PFSK-1 (cell line): Measurements from ENCODE around the gene PSMC3IP.
A peak's percentile ranks its signal among the peaks of the same experiment; 100 is the strongest.

Experiments
- FOXP2 ChIP-seq: optimal IDR thresholded peaks from 2 replicates; pipeline ENCODE3; 2011; ENCODE audit warnings: borderline replicate concordance, control low read depth, inconsistent platforms; ENCODE audit not compliant: insufficient read depth; ENCODE audit errors: extremely low read length, extremely low read depth
- POLR2AphosphoS5 ChIP-seq: IDR thresholded peaks from 2 replicates; pipeline ENCODE4 v1.6.1; 2012; ENCODE audit warnings: low read depth, mild to moderate bottlenecking, control low read depth, low read length, moderate library complexity
- REST ChIP-seq, 2 experiments: IDR thresholded peaks; 2 replicates each; pipeline versions ENCODE4 v1.6.1 to v1.8.0; 2011 to 2012; ENCODE audit warnings: low read depth in 2 of 2, low read length in 2 of 2, control low read depth in 1 of 2, inconsistent platforms in 1 of 2, mild to moderate bottlenecking in 1 of 2, moderate library complexity in 1 of 2; ENCODE audit not compliant: insufficient read depth in 1 of 2
- SIN3A ChIP-seq: IDR thresholded peaks from 2 replicates; pipeline ENCODE4 v1.6.1; 2012; ENCODE audit warnings: mild to moderate bottlenecking, low read length, moderate library complexity, borderline replicate concordance; ENCODE audit not compliant: insufficient read depth
- TAF1 ChIP-seq: IDR thresholded peaks from 2 replicates; pipeline ENCODE4 v1.6.1; 2012; ENCODE audit warnings: low read length, control low read depth, borderline replicate concordance; ENCODE audit not compliant: insufficient read depth

PSMC3IP gene

GRCh38 chr17:42535155-42536047 lies 42.1 kb downstream of the PSMC3IP start:
- no peak for TF ChIP-seq SIN3A
- no peak for TF ChIP-seq TAF1
- no peak for TF ChIP-seq REST (IDR thresholded peaks at IDR 0.05; ENCODE audit: insufficient read depth in 1 of 2, low read depth in 2 of 2, low read length in 2 of 2)
- no peak for TF ChIP-seq POLR2AphosphoS5
- no peak for TF ChIP-seq FOXP2

DNA sequence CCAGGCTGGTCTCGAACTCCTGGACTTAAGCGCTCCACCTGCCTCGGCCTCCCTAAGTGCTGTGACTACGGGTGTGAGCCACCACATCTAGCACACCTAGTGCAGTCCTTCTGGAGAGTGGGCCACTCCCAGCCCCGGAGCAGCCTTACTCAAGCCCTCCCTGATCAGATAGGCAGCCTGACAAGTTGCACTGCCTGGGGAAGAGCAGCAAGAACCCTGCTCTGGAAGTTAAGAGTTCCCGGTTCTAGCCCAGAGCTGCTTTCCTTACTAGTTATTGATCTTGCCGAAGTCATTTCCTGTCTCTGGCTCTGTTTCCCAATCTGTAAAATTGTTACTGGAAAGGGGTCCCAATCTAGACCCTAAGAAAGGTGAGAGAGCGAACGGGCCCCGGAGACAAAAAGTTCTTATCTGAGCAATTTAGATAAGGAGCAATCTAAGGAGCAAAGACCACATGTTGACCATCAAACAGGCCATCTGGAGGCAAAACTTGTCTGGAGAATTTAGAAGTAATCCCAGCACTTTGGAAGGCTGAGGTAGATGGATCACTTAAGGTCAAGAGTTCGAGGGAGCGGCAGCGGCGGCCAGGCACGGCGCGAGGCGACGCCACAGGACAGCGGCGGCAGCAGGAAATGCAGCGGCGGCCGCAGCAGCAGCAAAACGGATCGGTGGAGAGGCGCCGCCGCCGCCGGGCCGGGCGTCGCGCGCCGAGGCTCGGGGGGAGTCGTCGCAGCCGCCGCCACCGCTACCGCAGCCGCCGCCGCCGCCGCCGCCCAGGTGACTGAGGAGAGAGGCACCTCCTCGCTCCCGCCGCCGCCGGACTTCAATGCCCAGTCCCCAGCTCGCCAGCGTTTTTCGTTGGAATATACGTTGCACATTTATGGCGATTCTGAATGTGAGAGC lies 45.8 kb downstream of the PSMC3IP start:
- no peak for TF ChIP-seq SIN3A
- TF ChIP-seq FOXP2, result peak; percentile 55

GRCh38 chr17:42530952-42531454 lies 46.5 kb downstream of the PSMC3IP start:
- TF ChIP-seq TAF1 (no peak), REST (IDR thresholded peaks at IDR 0.05; ENCODE audit: insufficient read depth in 1 of 2, low read depth in 2 of 2, low read length in 2 of 2) (no peak), SIN3A (no peak), FOXP2 (no peak), POLR2AphosphoS5 (no peak)

DNA sequence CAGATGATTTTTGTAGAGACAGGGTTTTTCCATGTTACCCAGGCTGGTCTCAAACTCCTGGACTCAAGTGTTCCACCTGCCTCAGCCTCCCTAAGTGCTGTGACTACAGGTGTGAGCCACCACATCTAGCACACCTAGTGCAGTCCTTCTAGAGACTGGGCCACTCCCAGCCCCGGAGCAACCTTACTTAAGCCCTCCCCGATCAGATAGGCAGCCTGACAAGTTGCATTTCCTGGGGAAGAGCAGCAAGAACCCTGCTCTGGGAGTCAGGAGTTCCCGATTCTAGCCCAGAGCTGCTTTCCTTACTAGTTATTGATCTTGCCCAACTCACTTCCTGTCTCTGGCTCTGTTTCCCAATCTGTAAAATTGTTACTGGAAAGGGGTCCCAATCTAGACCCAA lies 48.5 kb downstream of the PSMC3IP start:
- TF ChIP-seq POLR2AphosphoS5, result no peak
- no peak for TF ChIP-seq REST (IDR thresholded peaks at IDR 0.05; ENCODE audit: insufficient read depth in 1 of 2, low read depth in 2 of 2, low read length in 2 of 2)

GRCh38 chr17:42527932-42528331 lies 49.6 kb downstream of the PSMC3IP start:
- TF ChIP-seq FOXP2, result no peak
- no peak for TF ChIP-seq SIN3A
- TF ChIP-seq POLR2AphosphoS5, result no peak
- no peak for TF ChIP-seq TAF1
- TF ChIP-seq REST (IDR thresholded peaks at IDR 0.05; ENCODE audit: insufficient read depth in 1 of 2, low read depth in 2 of 2, low read length in 2 of 2), result no peak
